ENCODE data around the gene LIPC. TPM values are rescaled to one million over a fixed set of nuclear protein-coding genes. Genes with fewer than 3 reads are reported as not detected.

LIPC gene
- polyA plus RNA-seq, 3 donors = 0.37 TPM; not detected in 2

- TF ChIP-seq, protein P1, sequence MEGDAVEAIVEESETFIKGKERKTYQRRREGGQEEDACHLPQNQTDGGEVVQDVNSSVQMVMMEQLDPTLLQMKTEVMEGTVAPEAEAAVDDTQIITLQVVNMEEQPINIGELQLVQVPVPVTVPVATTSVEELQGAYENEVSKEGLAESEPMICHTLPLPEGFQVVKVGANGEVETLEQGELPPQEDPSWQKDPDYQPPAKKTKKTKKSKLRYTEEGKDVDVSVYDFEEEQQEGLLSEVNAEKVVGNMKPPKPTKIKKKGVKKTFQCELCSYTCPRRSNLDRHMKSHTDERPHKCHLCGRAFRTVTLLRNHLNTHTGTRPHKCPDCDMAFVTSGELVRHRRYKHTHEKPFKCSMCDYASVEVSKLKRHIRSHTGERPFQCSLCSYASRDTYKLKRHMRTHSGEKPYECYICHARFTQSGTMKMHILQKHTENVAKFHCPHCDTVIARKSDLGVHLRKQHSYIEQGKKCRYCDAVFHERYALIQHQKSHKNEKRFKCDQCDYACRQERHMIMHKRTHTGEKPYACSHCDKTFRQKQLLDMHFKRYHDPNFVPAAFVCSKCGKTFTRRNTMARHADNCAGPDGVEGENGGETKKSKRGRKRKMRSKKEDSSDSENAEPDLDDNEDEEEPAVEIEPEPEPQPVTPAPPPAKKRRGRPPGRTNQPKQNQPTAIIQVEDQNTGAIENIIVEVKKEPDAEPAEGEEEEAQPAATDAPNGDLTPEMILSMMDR (IDR thresholded peaks at IDR 0.05) = no peak
- Mint-ChIP-seq H3K27me3 (ENCODE audit: low read depth in 3 of 3) (no peaks in the 10 kb centered on the region), H3K9me3 (peaks cover 0 to 2% (median 0%) of the 10 kb centered on the region in 7 donors), H3K36me3 (no peaks in the 10 kb centered on the region), H3K4me1 (no peaks in the 10 kb centered on the region), H3K4me3 (no peak overlapping the region), H3K27ac (no peak overlapping the region)
- H3K27ac ChIP-seq (ENCODE audit: low read depth in 1 of 2, low read length in 2 of 2) = no peak overlapping the region
- H3K9me3 ChIP-seq (replicated peaks in 1 of 2; ENCODE audit: control insufficient read depth in 1 of 2, insufficient read depth in 1 of 2, low read length in 2 of 2) = no peaks in the 10 kb centered on the region
- no peak overlapping the region for H3K9ac ChIP-seq (ENCODE audit: insufficient read depth, low read length, poor library complexity, severe bottlenecking)
- intact Hi-C loops (cut with micrococcal nuclease) = no loop called here
- no peaks in the 10 kb centered on the region for H3K79me2 ChIP-seq (ENCODE audit: insufficient read depth, low read length)
- H4K20me1 ChIP-seq (ENCODE audit: insufficient read depth, low read length) = no peaks in the 10 kb centered on the region
- H3K4me3 ChIP-seq (replicated peaks in 1 of 3; ENCODE audit: low read depth in 2 of 3, low read length in 3 of 3) = no peak overlapping the region
- no peaks in the 10 kb centered on the region for H3K4me1 ChIP-seq (ENCODE audit: control insufficient read depth in 1 of 2, insufficient read depth in 2 of 2, low read length in 2 of 2)
- WGBS (ENCODE audit: insufficient coverage) = 94% methylated on average over 2 of the region's 3 CpGs
- DNase-seq = no peak
- H3K4me2 ChIP-seq (replicated peaks; ENCODE audit: extremely low read depth, low read length, poor library complexity, severe bottlenecking) = no peak overlapping the region
- no peaks in the 10 kb centered on the region for H3K36me3 ChIP-seq (replicated peaks in 1 of 2; ENCODE audit: control insufficient read depth in 1 of 2, insufficient read depth in 2 of 2, low read length in 2 of 2)
- H3K27me3 ChIP-seq (ENCODE audit: control insufficient read depth in 2 of 2, insufficient read depth in 2 of 2, low read length in 2 of 2) = no peaks in the 10 kb centered on the region
- no peak overlapping the region for H2AFZ ChIP-seq (ENCODE audit: insufficient read depth, low read depth, low read length, poor library complexity, severe bottlenecking)
Measured at GRCh38 chr15:58392141-58392540, 39.6 kb upstream of the LIPC start.

GRCh38 chr15:58392611-58393161 is 39.1 kb upstream of the LIPC start:
- intact Hi-C loops (cut with micrococcal nuclease) = no loop called here
- H3K4me2 ChIP-seq (replicated peaks; ENCODE audit: extremely low read depth, low read length, poor library complexity, severe bottlenecking) = no peak overlapping the region
- no peaks in the 10 kb centered on the region for H3K27me3 ChIP-seq (ENCODE audit: control insufficient read depth in 2 of 2, insufficient read depth in 2 of 2, low read length in 2 of 2)
- no peak overlapping the region for H3K9ac ChIP-seq (ENCODE audit: insufficient read depth, low read length, poor library complexity, severe bottlenecking)
- no peaks in the 10 kb centered on the region for H4K20me1 ChIP-seq (ENCODE audit: insufficient read depth, low read length)
- peaks cover 0 to 2% (median 0%) of the 10 kb centered on the region in 7 donors for H3K9me3 Mint-ChIP-seq
- no peaks in the 10 kb centered on the region for H3K27me3 Mint-ChIP-seq (ENCODE audit: low read depth in 3 of 3)
- WGBS (ENCODE audit: insufficient coverage) = 94% methylated on average over 4 of the region's 5 CpGs
- no peak overlapping the region for H2AFZ ChIP-seq (ENCODE audit: insufficient read depth, low read depth, low read length, poor library complexity, severe bottlenecking)
- no peaks in the 10 kb centered on the region for H3K4me1 Mint-ChIP-seq
- no peak overlapping the region for H3K4me3 ChIP-seq (replicated peaks in 1 of 3; ENCODE audit: low read depth in 2 of 3, low read length in 3 of 3)
- DNase-seq = no peak
- peak overlapping the region in 1 of 7 donors; percentile 66 for H3K27ac Mint-ChIP-seq
- H3K36me3 Mint-ChIP-seq = no peaks in the 10 kb centered on the region
- H3K36me3 ChIP-seq (replicated peaks in 1 of 2; ENCODE audit: control insufficient read depth in 1 of 2, insufficient read depth in 2 of 2, low read length in 2 of 2) = no peaks in the 10 kb centered on the region
- H3K4me3 Mint-ChIP-seq = no peak overlapping the region
- H3K4me1 ChIP-seq (ENCODE audit: control insufficient read depth in 1 of 2, insufficient read depth in 2 of 2, low read length in 2 of 2) = no peaks in the 10 kb centered on the region
- no peak overlapping the region for H3K27ac ChIP-seq (ENCODE audit: low read depth in 1 of 2, low read length in 2 of 2)
- no peaks in the 10 kb centered on the region for H3K79me2 ChIP-seq (ENCODE audit: insufficient read depth, low read length)
- no peaks in the 10 kb centered on the region for H3K9me3 ChIP-seq (replicated peaks in 1 of 2; ENCODE audit: control insufficient read depth in 1 of 2, insufficient read depth in 1 of 2, low read length in 2 of 2)
- TF ChIP-seq, protein P1 (IDR thresholded peaks at IDR 0.05) = no peak

Measured in CD14-positive monocyte (primary cell).